ENCODE results near the gene NEK7. TPM values are rescaled to one million over a fixed set of nuclear protein-coding genes. Genes with fewer than 3 reads are reported as not detected.

Gene NEK7
- total RNA-seq, 2 experiments from 2014 or later = 68.9 to 71.7 TPM

- POLR2A ChIA-PET = no interaction called here
- ATAC-seq (ENCODE audit: low read depth) (no peak), DNase-seq (no peak)
- Mint-ChIP-seq H3K4me1 (peaks cover 1% of the 10 kb centered on the region), H3K27ac (no peak overlapping the region), H3K36me3 (peaks cover 9% of the 10 kb centered on the region), H3K27me3 (no peaks in the 10 kb centered on the region), H3K4me3 (no peak overlapping the region), H3K9me3 (no peaks in the 10 kb centered on the region)
Measured at GRCh38 chr1:198267056-198267455, 110.3 kb downstream of the NEK7 start.

DNA sequence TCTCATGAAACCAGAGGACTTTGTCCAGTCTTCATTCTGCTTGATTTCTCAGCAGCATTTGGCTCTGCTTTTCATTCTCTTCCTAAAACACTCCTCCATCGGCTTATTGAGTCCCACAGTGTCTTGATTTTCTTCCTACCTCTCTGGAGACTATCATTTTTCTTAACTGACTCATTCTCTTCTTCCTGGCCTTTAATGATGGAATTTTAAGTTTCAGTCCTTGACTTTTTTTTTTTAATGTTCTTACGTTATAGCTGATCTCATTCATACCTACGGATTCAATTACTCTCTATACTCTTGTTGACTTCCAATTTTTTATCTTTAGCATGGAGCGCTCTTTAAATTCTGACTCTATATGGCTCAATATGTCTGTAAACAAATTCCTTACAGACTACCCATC, 111.1 kb downstream of the NEK7 start:
- DNase-seq (no peak), ATAC-seq (ENCODE audit: low read depth) (no peak)
- Mint-ChIP-seq H3K27ac (no peak overlapping the region), H3K9me3 (no peaks in the 10 kb centered on the region), H3K36me3 (peaks cover 9% of the 10 kb centered on the region), H3K4me3 (no peak overlapping the region), H3K4me1 (peaks cover 1% of the 10 kb centered on the region), H3K27me3 (no peaks in the 10 kb centered on the region)
- POLR2A ChIA-PET = no interaction called here

DNA sequence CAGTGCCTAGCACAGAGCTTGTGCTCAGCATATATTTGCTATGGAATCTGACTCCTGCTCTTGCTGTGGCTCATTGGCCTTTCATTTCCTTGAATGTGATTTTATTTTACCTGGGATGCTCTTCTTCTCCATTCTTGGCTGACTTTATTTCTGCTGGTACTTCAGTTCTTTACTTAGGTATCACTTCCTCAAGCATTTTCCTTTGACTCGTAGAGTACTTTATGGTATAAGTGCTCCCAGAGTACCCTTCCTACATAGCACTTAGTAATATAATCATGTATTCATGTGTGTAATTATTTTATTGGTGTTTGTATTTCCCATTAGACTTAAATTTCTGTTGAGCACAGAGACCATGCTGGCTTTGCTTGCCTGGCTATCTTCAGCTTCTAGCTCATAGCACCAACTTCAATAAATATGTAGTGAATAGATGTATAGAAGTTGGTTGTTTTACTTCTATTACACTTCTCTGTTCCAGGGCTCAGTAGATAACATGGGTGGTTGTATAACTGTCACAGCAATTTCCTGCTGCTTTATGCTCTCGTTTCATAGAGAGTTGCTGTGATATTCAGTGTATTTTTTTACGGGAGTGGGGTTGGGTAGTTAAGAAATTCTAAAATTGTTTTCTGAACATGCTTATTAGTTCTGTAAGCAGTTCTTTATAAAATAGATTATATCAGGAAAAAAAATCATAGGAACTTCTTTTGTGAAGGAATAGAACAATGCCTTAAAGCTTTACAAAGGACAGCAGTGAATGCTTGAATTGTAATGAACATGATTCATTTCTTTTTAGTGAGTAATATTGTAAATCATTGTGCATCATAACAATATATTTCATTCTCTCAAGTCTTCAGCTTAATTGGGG, 112.2 kb downstream of the NEK7 start:
- POLR2A ChIA-PET = no interaction called here
- Mint-ChIP-seq H3K36me3 (peaks cover 9% of the 10 kb centered on the region), H3K27ac (no peak overlapping the region), H3K9me3 (no peaks in the 10 kb centered on the region), H3K27me3 (no peaks in the 10 kb centered on the region), H3K4me1 (peaks cover 2% of the 10 kb centered on the region), H3K4me3 (no peak overlapping the region)
- ATAC-seq (ENCODE audit: low read depth) = no peak
- DNase-seq = no peak

DNA sequence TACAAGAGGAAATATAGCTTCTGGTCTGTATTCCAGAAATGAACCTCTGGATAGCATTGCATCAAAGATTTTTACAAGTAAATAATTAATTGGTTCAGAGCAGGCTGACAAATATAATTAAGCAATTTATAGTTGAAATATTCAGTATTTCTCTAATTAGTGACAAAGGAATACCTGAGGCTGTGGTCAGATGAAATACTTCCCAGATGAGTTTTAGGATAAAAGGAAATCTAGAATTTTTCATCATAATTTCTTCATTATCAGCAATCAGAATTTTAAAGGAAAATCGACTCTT, 112.8 kb downstream of the NEK7 start:
- Mint-ChIP-seq H3K27ac (no peak overlapping the region), H3K4me1 (peaks cover 3% of the 10 kb centered on the region), H3K36me3 (peaks cover 9% of the 10 kb centered on the region), H3K27me3 (no peaks in the 10 kb centered on the region), H3K4me3 (no peak overlapping the region), H3K9me3 (no peaks in the 10 kb centered on the region)
- ATAC-seq (ENCODE audit: low read depth) = no peak
- no peak for DNase-seq
- POLR2A ChIA-PET = no interaction called here

DNA sequence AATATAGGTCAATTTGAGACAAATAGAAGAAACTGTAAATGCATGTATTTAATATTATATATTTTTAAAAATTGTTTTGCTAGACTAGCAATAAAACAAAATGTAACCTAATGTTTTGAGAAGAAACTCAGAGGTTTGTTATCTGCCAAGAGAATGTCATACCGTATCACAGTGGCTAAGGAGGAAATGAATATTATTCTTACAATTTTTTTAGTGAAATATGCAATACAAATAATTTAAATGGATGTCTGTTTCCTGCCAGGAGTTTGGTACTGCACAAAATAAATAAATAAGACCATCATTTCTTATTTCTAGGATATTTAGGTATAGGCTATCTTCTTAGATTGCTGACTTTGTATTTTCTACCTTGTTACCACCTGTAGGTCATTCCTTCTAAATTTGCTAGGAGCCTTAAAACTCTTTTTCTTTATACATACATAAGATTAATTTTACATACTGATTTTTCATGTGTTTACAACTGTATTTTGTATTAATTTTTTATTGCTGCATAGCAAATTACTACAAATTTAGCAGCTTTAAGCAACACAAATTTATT, 113.6 kb downstream of the NEK7 start:
- peaks cover 9% of the 10 kb centered on the region for H3K36me3 Mint-ChIP-seq
- POLR2A ChIA-PET = no interaction called here
- no peaks in the 10 kb centered on the region for H3K27me3 Mint-ChIP-seq
- H3K4me1 Mint-ChIP-seq = peaks cover 3% of the 10 kb centered on the region
- no peaks in the 10 kb centered on the region for H3K9me3 Mint-ChIP-seq
- ATAC-seq (ENCODE audit: low read depth) (no peak), DNase-seq (no peak)
- no peak overlapping the region for H3K4me3 Mint-ChIP-seq
- H3K27ac Mint-ChIP-seq = no peak overlapping the region

DNA sequence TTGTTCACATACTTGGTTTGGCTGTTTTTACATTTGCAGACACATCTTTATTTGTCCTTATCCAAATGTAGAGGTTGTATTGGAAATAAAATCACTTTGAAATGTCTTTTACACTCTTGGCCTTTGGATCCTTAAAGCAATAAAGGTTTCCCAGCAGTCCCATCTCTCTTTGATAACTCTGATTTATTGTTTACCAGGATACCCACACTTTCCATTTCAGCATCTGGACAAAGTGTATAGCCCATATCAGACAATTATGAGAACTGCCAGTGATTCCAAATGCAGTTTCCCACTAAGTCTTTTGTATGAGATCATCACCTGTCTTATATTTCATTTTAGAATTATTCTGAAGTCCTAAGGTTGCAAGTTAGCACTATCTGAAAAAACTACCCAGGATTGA, 114.7 kb downstream of the NEK7 start:
- H3K27ac Mint-ChIP-seq = no peak overlapping the region

DNA sequence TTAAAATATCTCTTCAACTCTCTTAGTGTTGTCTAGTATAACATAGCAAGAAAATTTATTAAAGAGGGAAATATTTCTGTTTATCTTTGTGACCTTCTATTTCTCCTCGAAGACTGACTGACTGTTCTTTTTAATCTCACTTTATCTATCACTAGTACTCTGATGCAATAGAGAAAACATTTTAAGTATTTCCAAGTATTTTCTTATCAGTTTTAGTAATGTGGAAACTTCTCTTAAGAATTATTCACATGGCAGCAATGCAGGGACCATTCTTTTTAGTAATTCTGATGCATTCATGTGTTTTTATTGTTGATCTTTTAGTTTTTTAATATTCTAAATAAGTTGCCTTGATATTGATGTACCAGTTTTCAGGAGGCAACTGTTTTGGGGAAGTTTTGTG, 115.7 kb downstream of the NEK7 start:
- POLR2A ChIA-PET = no interaction called here
- H3K36me3 Mint-ChIP-seq = peaks cover 7% of the 10 kb centered on the region
- DNase-seq (no peak), ATAC-seq (ENCODE audit: low read depth) (no peak)
- no peak overlapping the region for H3K4me3 Mint-ChIP-seq
- H3K4me1 Mint-ChIP-seq = peaks cover 5% of the 10 kb centered on the region
- no peaks in the 10 kb centered on the region for H3K27me3 Mint-ChIP-seq
- no peak overlapping the region for H3K27ac Mint-ChIP-seq
- no peaks in the 10 kb centered on the region for H3K9me3 Mint-ChIP-seq

More for the DNA sequence above, 114.7 kb downstream of the NEK7 start:
- Mint-ChIP-seq H3K9me3 (no peaks in the 10 kb centered on the region), H3K4me3 (no peak overlapping the region), H3K27me3 (no peaks in the 10 kb centered on the region), H3K36me3 (peaks cover 7% of the 10 kb centered on the region), H3K4me1 (peaks cover 5% of the 10 kb centered on the region)
- DNase-seq (no peak), ATAC-seq (ENCODE audit: low read depth) (no peak)
- POLR2A ChIA-PET = no interaction called here

DNA sequence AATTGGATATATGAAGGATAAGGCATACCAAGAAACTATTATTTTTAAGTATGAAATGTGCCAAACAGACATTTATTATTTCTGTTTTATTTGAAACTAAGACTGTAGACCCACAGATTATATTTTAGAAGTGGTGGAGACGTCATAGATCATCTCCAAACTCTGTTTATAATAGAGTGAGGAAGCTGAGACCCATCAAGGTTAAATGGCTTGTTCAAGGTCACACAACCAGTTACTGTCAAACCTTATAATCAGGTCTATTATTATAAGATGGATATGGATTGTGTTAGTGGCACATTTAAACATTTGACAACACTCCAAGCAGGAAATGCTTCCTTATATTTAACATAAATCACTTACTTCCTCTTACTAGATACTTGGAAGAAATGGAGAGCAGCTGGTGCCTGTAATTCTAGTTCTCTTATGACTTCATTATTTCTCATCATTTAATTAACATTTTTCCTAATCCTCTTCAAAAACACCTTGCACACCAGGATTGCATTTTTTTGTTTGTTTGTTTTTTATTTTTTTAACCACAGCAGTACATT, 117.0 kb downstream of the NEK7 start:
- no peak overlapping the region for H3K4me3 Mint-ChIP-seq
- H3K36me3 Mint-ChIP-seq = peaks cover 7% of the 10 kb centered on the region
- no peaks in the 10 kb centered on the region for H3K9me3 Mint-ChIP-seq
- H3K27ac Mint-ChIP-seq = no peak overlapping the region
- no peak for DNase-seq
- ATAC-seq (ENCODE audit: low read depth) = no peak
- no peaks in the 10 kb centered on the region for H3K27me3 Mint-ChIP-seq
- POLR2A ChIA-PET = no interaction called here
- H3K4me1 Mint-ChIP-seq = peaks cover 5% of the 10 kb centered on the region

- no peak for ATAC-seq (ENCODE audit: low read depth)
- peaks cover 7% of the 10 kb centered on the region for H3K36me3 Mint-ChIP-seq
Measured at GRCh38 chr1:198275597-198275996, 118.8 kb downstream of the NEK7 start.

GRCh38 chr1:198276241-198276640, 119.4 kb downstream of the NEK7 start:
- DNase-seq (no peak), ATAC-seq (ENCODE audit: low read depth) (no peak)
- Mint-ChIP-seq H3K9me3 (no peaks in the 10 kb centered on the region), H3K27ac (no peak overlapping the region), H3K4me1 (peaks cover 5% of the 10 kb centered on the region), H3K27me3 (no peaks in the 10 kb centered on the region), H3K36me3 (peaks cover 2% of the 10 kb centered on the region), H3K4me3 (no peak overlapping the region)
- POLR2A ChIA-PET = no interaction called here

More at GRCh38 chr1:198275597-198275996, 118.8 kb downstream of the NEK7 start:
- Mint-ChIP-seq H3K4me1 (peaks cover 5% of the 10 kb centered on the region), H3K27me3 (no peaks in the 10 kb centered on the region), H3K4me3 (no peak overlapping the region), H3K27ac (no peak overlapping the region), H3K9me3 (no peaks in the 10 kb centered on the region)
- POLR2A ChIA-PET = no interaction called here
- DNase-seq = no peak

DNA sequence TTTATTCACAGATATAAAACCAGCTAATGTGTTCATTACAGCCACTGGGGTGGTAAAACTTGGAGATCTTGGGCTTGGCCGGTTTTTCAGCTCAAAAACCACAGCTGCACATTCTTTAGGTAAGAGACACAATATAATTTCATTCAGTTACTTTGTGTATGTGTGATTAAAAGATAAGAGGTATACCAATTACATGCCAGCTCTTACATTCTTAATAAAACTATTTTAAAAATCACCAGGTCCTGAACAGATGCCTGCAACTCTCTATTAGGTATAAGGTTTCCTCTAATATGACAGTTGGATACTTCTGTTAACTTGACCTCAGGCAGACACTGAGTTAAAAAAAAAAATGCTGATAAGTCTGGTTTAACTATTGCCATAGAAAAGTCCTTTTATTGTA, 122.1 kb downstream of the NEK7 start:
- Mint-ChIP-seq H3K27me3 (no peaks in the 10 kb centered on the region), H3K4me3 (no peak overlapping the region), H3K27ac (no peak overlapping the region), H3K9me3 (no peaks in the 10 kb centered on the region), H3K36me3 (peaks cover 9% of the 10 kb centered on the region), H3K4me1 (peaks cover 13% of the 10 kb centered on the region)
- no peak for ATAC-seq (ENCODE audit: low read depth)
- no peak for DNase-seq
- POLR2A ChIA-PET = no interaction called here

DNA sequence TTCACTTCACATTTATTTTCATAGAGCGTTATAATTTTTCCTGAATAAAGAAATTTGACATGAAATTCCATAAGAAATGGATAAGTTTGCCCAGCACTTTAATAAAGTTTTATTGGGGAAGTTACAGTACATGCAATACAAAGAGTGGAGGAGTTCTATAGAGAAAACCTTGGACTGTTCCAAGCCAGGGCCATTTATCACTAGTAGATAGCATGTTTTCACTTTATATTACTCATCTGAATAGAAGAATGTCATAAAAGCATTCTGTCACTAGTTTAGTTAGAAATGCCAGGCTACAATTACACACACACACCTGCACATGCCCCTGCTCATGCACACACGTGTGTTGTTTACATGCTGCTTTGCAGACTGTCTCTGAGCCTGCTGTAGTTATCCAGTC, 123.3 kb downstream of the NEK7 start:
- H3K36me3 Mint-ChIP-seq = peaks cover 13% of the 10 kb centered on the region
- POLR2A ChIA-PET = no interaction called here
- no peaks in the 10 kb centered on the region for H3K27me3 Mint-ChIP-seq
- ATAC-seq (ENCODE audit: low read depth) = no peak
- H3K9me3 Mint-ChIP-seq = no peaks in the 10 kb centered on the region
- H3K27ac Mint-ChIP-seq = no peak overlapping the region
- peaks cover 11% of the 10 kb centered on the region for H3K4me1 Mint-ChIP-seq
- no peak for DNase-seq
- no peak overlapping the region for H3K4me3 Mint-ChIP-seq

- Mint-ChIP-seq H3K9me3 (no peaks in the 10 kb centered on the region), H3K4me3 (no peak overlapping the region), H3K4me1 (peaks cover 10% of the 10 kb centered on the region), H3K27me3 (no peaks in the 10 kb centered on the region), H3K36me3 (peaks cover 24% of the 10 kb centered on the region), H3K27ac (no peak overlapping the region)
- no peak for ATAC-seq (ENCODE audit: low read depth)
- no peak for DNase-seq
- POLR2A ChIA-PET = no interaction called here
Measured at GRCh38 chr1:198281911-198282310, 125.1 kb downstream of the NEK7 start.

DNA sequence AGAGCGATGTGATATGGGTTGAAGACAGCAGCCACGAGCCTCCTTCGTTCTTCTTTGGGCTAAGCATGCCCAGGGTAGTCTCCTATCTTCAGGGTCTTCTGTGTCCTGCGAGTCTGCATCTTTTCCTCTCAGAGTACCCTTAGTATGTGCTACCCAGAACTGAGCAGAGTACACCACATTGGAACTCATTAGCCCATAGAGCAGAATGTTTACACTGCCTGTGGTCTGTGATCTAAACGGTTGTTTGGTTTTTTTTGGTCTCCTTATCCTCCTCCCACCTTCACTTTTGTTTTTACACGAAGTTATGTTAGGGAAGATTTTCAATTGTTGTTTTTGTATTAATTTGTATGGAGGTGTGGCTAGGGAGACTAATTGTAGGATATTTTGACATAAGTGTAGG, 126.4 kb downstream of the NEK7 start:
- H3K36me3 Mint-ChIP-seq = peaks cover 25% of the 10 kb centered on the region
- DNase-seq = no peak
- no peaks in the 10 kb centered on the region for H3K27me3 Mint-ChIP-seq
- H3K4me3 Mint-ChIP-seq = no peak overlapping the region
- POLR2A ChIA-PET = no interaction called here
- ATAC-seq (ENCODE audit: low read depth) = no peak
- no peak overlapping the region for H3K27ac Mint-ChIP-seq
- no peaks in the 10 kb centered on the region for H3K9me3 Mint-ChIP-seq
- H3K4me1 Mint-ChIP-seq = peaks cover 10% of the 10 kb centered on the region

Data from activated naive CD8-positive, alpha-beta T cell treated with anti-CD3 and anti-CD28 coated beads, Interleukin-2, amount 10 ng/mL, durations not matched to agents 7 days and 5 days (primary cell).